ENCODE data around the gene GPC5. TPM values are rescaled to one million over a fixed set of nuclear protein-coding genes. Genes with fewer than 3 reads are reported as not detected.

GPC5 gene
- total RNA-seq, 2 donors from 2014 or later: 0.22 to 0.51 TPM

GRCh38 chr13:91639330-91639729 lies 240.9 kb downstream of the GPC5 start:
- Histone ChIP-seq H3K4me3 (ENCODE audit: low read length) (no peak overlapping the region), H3K9me3 (ENCODE audit: control insufficient read depth, low read length) (no peaks in the 10 kb centered on the region), H3K36me3 (ENCODE audit: control insufficient read depth, insufficient read depth, low read length) (no peaks in the 10 kb centered on the region), H3K9ac (ENCODE audit: extremely low read depth, low read length, poor library complexity, severe bottlenecking) (no peak overlapping the region), H3K27me3 (ENCODE audit: control insufficient read depth, insufficient read depth, low read length, poor library complexity, severe bottlenecking) (no peaks in the 10 kb centered on the region), H3K4me1 (ENCODE audit: control insufficient read depth, insufficient read depth, low read length) (no peaks in the 10 kb centered on the region), H3K27ac (ENCODE audit: low read depth, low read length) (no peak overlapping the region)
- Mint-ChIP-seq H3K36me3 (ENCODE audit: low read depth) (no peaks in the 10 kb centered on the region), H3K4me3 (no peak overlapping the region), H3K4me1 (no peaks in the 10 kb centered on the region), H3K27ac (no peak overlapping the region), H3K27me3 (ENCODE audit: insufficient read depth) (no peaks in the 10 kb centered on the region), H3K9me3 (no peaks in the 10 kb centered on the region)
- DNase-seq: no peak
- WGBS, 2 experiments (ENCODE audit: insufficient coverage in 1 of 2, insufficient read length in 1 of 2): 78 to 88% methylated on average over 3 to 5 of the region's 5 CpGs
- TF ChIP-seq CTCF (conservative IDR thresholded peaks at IDR 0.05): no peak

- Mint-ChIP-seq H3K27ac (no peak overlapping the region), H3K36me3 (ENCODE audit: low read depth) (no peaks in the 10 kb centered on the region), H3K27me3 (ENCODE audit: insufficient read depth) (no peaks in the 10 kb centered on the region), H3K9me3 (no peaks in the 10 kb centered on the region), H3K4me3 (no peak overlapping the region), H3K4me1 (no peaks in the 10 kb centered on the region)
- Histone ChIP-seq H3K27ac (ENCODE audit: low read depth, low read length) (no peak overlapping the region), H3K4me1 (ENCODE audit: control insufficient read depth, insufficient read depth, low read length) (no peaks in the 10 kb centered on the region), H3K4me3 (ENCODE audit: low read length) (no peak overlapping the region), H3K36me3 (ENCODE audit: control insufficient read depth, insufficient read depth, low read length) (no peaks in the 10 kb centered on the region), H3K27me3 (ENCODE audit: control insufficient read depth, insufficient read depth, low read length, poor library complexity, severe bottlenecking) (no peaks in the 10 kb centered on the region), H3K9me3 (ENCODE audit: control insufficient read depth, low read length) (no peaks in the 10 kb centered on the region), H3K9ac (ENCODE audit: extremely low read depth, low read length, poor library complexity, severe bottlenecking) (no peak overlapping the region)
- DNase-seq: no peak
- no peak for TF ChIP-seq CTCF (conservative IDR thresholded peaks at IDR 0.05)
- WGBS, 2 experiments (ENCODE audit: insufficient coverage in 1 of 2, insufficient read length in 1 of 2): 83 to 92% methylated on average over 1 to 2 of the region's 2 CpGs
These were observed 245.0 kb downstream of the GPC5 start for GRCh38 chr13:91643394-91643793.

- Histone ChIP-seq H3K9me3 (ENCODE audit: control insufficient read depth, low read length) (no peaks in the 10 kb centered on the region), H3K4me1 (ENCODE audit: control insufficient read depth, insufficient read depth, low read length) (no peaks in the 10 kb centered on the region), H3K27ac (ENCODE audit: low read depth, low read length) (no peak overlapping the region), H3K4me3 (ENCODE audit: low read length) (no peak overlapping the region), H3K9ac (ENCODE audit: extremely low read depth, low read length, poor library complexity, severe bottlenecking) (no peak overlapping the region), H3K36me3 (ENCODE audit: control insufficient read depth, insufficient read depth, low read length) (no peaks in the 10 kb centered on the region), H3K27me3 (ENCODE audit: control insufficient read depth, insufficient read depth, low read length, poor library complexity, severe bottlenecking) (no peaks in the 10 kb centered on the region)
- no peak for TF ChIP-seq CTCF (conservative IDR thresholded peaks at IDR 0.05)
- H3K9me3 Mint-ChIP-seq: no peaks in the 10 kb centered on the region
- no peaks in the 10 kb centered on the region for H3K4me1 Mint-ChIP-seq
- H3K27me3 Mint-ChIP-seq (ENCODE audit: insufficient read depth): no peaks in the 10 kb centered on the region
- H3K4me3 Mint-ChIP-seq: no peak overlapping the region
- no peak for DNase-seq
- no peak overlapping the region for H3K27ac Mint-ChIP-seq
- no peaks in the 10 kb centered on the region for H3K36me3 Mint-ChIP-seq (ENCODE audit: low read depth)
These were observed 246.4 kb downstream of the GPC5 start for GRCh38 chr13:91644806-91645205.
